Measurements from ENCODE around the gene C16orf92. TPM values are rescaled to one million over a fixed set of nuclear protein-coding genes. Genes with fewer than 3 reads are reported as not detected.
"Not testable (repeated sequence)": the region's sequence is repeated elsewhere in the genome, so short reads cannot be mapped to it uniquely, and the experiment has no call there.

The C16orf92 gene
- total RNA-seq, 1 donor from 2014 or later = not detected

- DNase-seq (no peak), ATAC-seq (no peak)
- intact Hi-C loops (cut with micrococcal nuclease) = no loop called here
Observed at GRCh38 chr16:30017277-30017656, 5.7 kb upstream of the C16orf92 start.

GRCh38 chr16:30017937-30018336 is 5.1 kb upstream of the C16orf92 start:
- intact Hi-C loops (cut with micrococcal nuclease); ATAC-seq: not testable (repeated sequence)
- peak; percentile 1 for DNase-seq

- DNase-seq (no peak), ATAC-seq (no peak)
- intact Hi-C loops (cut with micrococcal nuclease) = no loop called here
Observed at GRCh38 chr16:30018731-30019158, 4.3 kb upstream of the C16orf92 start.

- intact Hi-C loops (cut with micrococcal nuclease) = no loop called here
- ATAC-seq (no peak), DNase-seq (no peak)
Observed at GRCh38 chr16:30023586-30023985, 588 bp downstream of the C16orf92 start.

GRCh38 chr16:30024451-30024850 is 1.5 kb downstream of the C16orf92 start:
- ATAC-seq (no peak), DNase-seq (no peak)
- intact Hi-C loops (cut with micrococcal nuclease) = no loop called here

- no peak for DNase-seq
- no peak for ATAC-seq
- intact Hi-C loops (cut with micrococcal nuclease) = no loop called here
Observed at GRCh38 chr16:30025156-30025555, 2.2 kb downstream of the C16orf92 start.

GRCh38 chr16:30025574-30025973 is 2.6 kb downstream of the C16orf92 start:
- intact Hi-C loops (cut with micrococcal nuclease) = no loop called here
- no peak for ATAC-seq
- no peak for DNase-seq

- ATAC-seq = no peak
- intact Hi-C loops (cut with micrococcal nuclease) = no loop called here
- no peak for DNase-seq
Observed at GRCh38 chr16:30026449-30026848, 3.5 kb downstream of the C16orf92 start.

- ATAC-seq (no peak), DNase-seq (no peak)
- intact Hi-C loops (cut with micrococcal nuclease) = no loop called here
Observed at GRCh38 chr16:30027588-30028437, 4.8 kb downstream of the C16orf92 start.

GRCh38 chr16:30028438-30029076 is 5.6 kb downstream of the C16orf92 start:
- intact Hi-C loops (cut with micrococcal nuclease) = no loop called here
- DNase-seq = no peak
- ATAC-seq = peak; percentile 60

GRCh38 chr16:30030011-30030685 is 7.2 kb downstream of the C16orf92 start:
- DNase-seq = no peak

GRCh38 chr16:30030841-30031413 is 7.9 kb downstream of the C16orf92 start, which contains the start of gene TLCD3B:
Gene TLCD3B (minus strand): TSS chr16:30031271. CDS start chr16:30030527, 744 bp downstream.
- DNase-seq (no peak), ATAC-seq (no peak)
- intact Hi-C loops (cut with micrococcal nuclease) = no loop called here

More at GRCh38 chr16:30030011-30030685, 7.2 kb downstream of the C16orf92 start:
- intact Hi-C loops (cut with micrococcal nuclease) = no loop called here
- no peak for ATAC-seq

GRCh38 chr16:30031477-30031918 is 8.5 kb downstream of the C16orf92 start:
- DNase-seq (no peak), ATAC-seq (no peak)
- intact Hi-C loops (cut with micrococcal nuclease) = no loop called here

GRCh38 chr16:30032083-30032819 is 9.3 kb downstream of the C16orf92 start:
- intact Hi-C loops (cut with micrococcal nuclease) = no loop called here
- DNase-seq (no peak), ATAC-seq (peak; percentile 35)

GRCh38 chr16:30033270-30033669 is 10.3 kb downstream of the C16orf92 start:
- DNase-seq (no peak), ATAC-seq (no peak)
- intact Hi-C loops (cut with micrococcal nuclease) = no loop called here

- ATAC-seq (no peak), DNase-seq (no peak)
- intact Hi-C loops (cut with micrococcal nuclease) = no loop called here
Observed at GRCh38 chr16:30040221-30040620, 17.2 kb downstream of the C16orf92 start.

- intact Hi-C loops (cut with micrococcal nuclease); ATAC-seq; DNase-seq: not testable (repeated sequence)
Observed at GRCh38 chr16:30040690-30041089, 17.7 kb downstream of the C16orf92 start.

- DNase-seq (no peak), ATAC-seq (no peak)
- intact Hi-C loops (cut with micrococcal nuclease) = no loop called here
Observed at GRCh38 chr16:30041841-30042240, 18.8 kb downstream of the C16orf92 start.

GRCh38 chr16:30046178-30046577 is 23.2 kb downstream of the C16orf92 start:
- ATAC-seq (no peak), DNase-seq (no peak)
- intact Hi-C loops (cut with micrococcal nuclease) = no loop called here

Data from left ventricle myocardium superior (tissue), 1 donor.